Stimulated activated CD4-positive, alpha-beta T cell treated with anti-CD3 and anti-CD28 coated beads, Interleukin-1b, Interleukin-23, amount 100 ng/mL, for 48 hours (primary cell): ENCODE measurements around the gene RUSC2.
"Not testable (repeated sequence)": the region's sequence is repeated elsewhere in the genome, so short reads cannot be mapped to it uniquely, and the experiment has no call there.

Experiments
- DNase-seq: peaks from one replicate; pipeline ENCODE4 v3.0.0-alpha.2; 2020

RUSC2 gene

GRCh38 chr9:35489313-35490154 lies at the start of gene RUSC2:
TSS of gene RUSC2 (plus strand) at chr9:35490111. CDS start at chr9:35546522, 56,411 bp downstream.
- peak; percentile 64 for DNase-seq

- no peak for DNase-seq
These were observed 43.9 kb upstream of the RUSC2 start for GRCh38 chr9:35446012-35446411.

DNA sequence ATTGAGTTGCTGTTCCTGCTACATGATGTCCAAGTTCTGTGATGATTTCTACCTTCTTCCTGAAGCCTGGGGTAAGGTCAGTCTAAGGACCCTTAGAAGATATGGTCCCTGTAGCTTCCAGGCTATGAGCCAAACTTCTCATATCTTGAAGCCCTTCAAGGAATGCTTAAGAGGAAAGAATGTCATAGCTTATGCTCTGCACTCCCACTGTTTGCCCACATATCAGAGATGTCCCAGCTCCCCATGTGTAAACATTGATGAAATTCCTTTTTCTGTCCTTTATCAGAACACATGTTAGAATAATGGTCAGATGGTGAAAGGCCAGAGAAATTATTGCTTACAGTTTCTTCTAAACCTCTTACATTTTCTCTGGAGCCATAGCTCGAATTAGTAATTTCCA lies 41.4 kb upstream of the RUSC2 start:
- DNase-seq: no peak

DNA sequence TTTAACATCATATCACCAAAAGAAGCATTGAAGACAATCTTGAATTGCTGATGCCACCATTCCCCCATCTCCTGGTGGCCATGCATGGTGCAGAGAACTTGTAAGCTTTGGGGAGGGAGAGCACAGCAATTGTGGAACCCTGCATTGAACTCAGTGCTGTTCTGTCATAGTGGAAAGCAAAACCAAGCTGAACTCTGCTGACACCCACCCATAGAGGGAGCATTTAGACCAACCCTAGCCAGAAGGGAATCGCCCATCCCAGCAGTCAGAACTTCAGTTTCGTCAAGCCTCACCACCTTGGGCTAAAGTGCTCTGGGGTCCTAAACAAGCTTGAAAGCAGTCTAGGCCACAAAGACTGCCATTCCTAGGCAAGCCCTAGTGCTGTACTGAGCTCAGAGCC lies 37.4 kb upstream of the RUSC2 start:
- DNase-seq: no peak

- DNase-seq: no peak
These were observed 36.1 kb upstream of the RUSC2 start for GRCh38 chr9:35453786-35454185.

DNA sequence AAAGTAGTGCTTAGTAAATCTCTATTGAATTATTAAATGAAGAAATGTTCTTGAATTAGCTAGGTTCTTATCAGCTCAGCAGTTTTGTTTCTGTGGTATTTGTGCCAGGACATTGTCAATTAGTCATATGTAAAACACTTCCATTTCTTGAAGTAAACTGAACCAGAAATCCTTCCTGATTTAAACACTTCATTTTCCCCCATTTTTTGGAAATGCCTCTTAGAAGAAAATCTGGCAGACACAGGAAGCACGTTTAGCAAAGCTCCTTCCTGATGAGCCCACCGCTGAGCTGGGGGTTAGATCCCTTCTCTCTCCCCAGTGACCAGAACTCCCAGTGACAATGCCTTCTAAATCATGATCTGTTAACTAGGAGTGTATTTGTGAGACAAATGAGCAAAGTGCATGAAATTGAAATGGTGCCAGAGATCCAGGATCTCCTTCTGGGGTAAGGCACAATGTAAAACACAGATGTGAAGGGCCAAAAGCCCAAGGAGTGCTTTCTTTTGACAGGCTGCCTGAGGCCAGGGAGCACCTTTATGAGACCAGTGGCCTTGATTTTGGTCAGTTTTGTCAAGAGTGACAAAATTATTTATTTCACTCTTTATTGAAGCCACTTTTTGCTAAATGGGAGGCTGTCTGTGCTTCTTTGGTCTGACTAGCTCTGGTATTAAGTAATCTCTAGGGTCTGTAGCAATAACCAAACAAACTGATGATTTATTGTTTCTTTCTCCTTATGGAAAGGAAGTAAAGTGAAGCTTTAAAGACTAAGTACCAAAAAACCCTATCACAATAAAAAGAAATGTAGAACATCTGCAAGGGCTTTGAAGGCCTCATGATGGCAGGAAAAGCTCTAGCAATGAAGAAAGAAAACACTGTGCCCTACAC lies 25.5 kb upstream of the RUSC2 start:
- DNase-seq: no peak

GRCh38 chr9:35470340-35470739 lies 19.6 kb upstream of the RUSC2 start:
- no peak for DNase-seq

DNA sequence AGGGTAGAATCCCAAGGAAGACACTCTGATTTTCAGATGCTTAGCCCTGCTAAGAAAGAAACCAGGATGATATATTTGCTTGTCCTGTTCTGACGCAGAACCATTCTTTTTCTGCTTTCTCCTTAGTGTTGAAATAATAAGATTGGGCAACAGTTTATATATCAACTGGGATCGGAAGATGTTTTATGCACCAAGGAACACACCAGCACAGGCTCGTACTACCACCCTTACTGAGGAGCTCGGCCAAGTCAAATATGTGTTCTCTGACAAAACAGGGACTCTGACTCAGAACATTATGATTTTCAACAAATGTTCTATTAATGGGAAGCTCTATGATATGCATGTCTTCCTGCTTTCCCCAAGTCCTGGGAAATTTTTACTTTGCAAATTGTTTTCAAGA lies 19.0 kb upstream of the RUSC2 start:
- DNase-seq: no peak

DNA sequence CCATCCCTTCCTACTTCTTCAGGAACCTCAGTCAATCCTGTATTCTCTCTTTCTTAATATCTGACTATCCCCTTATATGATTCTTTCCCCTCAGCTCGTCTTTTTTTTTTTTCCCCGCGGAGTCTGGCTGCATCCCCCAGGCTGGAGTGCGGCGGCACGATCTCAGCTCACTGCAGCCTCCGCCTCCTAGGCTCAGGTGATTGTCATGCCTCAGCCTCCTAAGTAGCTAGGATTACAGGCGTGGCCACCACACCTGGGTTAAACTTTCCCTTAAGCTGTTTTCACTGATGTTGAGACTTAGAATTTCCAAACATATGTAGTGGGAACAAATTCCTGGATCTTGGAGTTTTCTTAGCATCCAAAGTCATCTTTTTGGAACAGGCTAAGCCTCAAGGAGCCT lies 13.3 kb upstream of the RUSC2 start:
- no peak for DNase-seq

DNA sequence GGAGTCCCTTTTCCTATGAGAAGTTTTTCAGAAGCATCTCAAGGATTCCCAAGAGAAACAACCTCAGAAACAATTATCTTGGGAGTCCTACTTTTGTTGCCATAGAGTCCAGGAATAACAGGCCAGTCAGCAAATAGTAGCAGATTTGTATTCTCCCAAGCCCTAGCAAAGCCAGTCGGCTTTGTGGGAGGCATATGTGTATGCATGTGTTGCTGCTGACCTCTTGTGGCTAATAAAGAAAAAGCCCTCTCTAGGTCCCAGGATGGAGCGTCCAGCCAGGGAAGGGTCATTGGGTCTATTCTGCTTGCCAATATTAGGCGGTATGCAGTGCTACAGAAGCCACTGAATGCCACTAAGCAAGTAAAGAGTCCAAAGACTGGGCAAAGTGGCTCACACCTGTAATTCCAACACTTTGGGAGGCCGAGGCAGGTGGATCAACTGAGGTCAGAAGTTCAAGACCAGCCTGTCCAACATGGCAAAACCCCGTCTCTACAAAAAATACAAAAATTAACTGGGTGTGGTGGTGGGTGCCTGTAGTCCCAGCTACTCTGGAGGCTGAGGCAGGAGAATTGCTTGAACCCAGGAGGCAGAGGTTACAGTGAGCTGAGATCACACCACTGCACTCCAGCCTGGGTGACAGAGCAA lies 12.6 kb upstream of the RUSC2 start:
- DNase-seq: not testable (repeated sequence)

DNA sequence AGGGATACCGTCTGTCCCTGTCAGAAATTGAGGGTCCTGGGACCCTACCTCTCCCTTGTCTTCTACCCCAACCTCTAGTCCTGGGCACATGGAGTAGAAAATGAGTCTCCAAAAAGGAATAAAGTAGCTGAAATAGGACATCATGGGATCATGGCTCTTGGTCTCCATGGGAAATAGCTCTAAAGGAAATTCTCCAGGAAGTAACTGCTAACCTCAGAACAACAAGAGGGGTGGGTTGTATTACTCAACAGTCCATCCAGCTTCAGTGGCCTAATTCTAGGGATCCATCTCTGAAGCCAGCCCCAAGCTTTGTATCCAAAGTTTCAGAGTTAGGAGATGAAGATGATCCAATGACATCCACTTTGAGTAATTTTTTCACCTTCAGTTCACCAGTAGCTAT lies 11.0 kb upstream of the RUSC2 start:
- DNase-seq: no peak

- no peak for DNase-seq
These were observed 8.4 kb upstream of the RUSC2 start for GRCh38 chr9:35481347-35481975.

DNA sequence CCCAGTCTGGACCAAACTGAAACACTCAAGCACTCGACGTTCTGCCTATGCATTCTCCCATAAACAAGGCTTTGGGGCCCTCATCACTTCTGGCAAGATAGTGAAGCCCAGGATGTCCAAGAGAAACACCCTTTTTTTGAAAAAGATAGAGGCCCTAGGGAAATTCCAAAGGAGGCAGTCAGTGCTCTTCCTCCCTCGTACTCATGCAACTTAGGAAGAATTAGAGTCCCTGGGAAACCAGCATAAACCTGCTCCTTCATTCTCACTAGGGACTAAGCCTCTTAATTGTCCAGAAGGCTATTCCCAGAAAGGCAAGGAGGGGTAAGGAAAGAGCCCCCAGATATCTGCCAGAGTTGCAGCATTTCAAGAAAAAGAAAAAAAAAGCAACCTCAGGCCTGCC lies 7.8 kb upstream of the RUSC2 start:
- no peak for DNase-seq

GRCh38 chr9:35484406-35484805 lies 5.5 kb upstream of the RUSC2 start:
- DNase-seq: no peak

DNA sequence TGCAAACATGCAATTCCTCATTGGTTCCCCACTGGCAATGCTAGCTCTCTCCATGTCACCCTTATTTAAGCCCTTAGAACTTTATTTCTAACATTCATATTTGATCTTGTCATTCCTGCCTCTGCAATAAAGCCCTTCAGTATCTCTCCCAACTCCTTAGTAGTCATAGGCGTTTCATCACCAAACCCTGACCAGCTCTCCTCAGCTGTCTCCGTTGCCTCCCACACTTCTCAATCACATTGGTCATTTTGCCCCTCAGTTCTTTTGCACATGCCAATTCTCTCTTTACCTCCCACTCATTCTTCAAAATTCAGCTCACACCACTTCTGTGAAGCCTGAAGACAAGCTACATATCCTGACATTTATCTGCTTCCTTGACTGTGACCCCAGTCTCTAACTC lies 2.8 kb upstream of the RUSC2 start:
- DNase-seq: no peak

GRCh38 chr9:35488021-35488420 lies 1.9 kb upstream of the RUSC2 start:
- no peak for DNase-seq

DNA sequence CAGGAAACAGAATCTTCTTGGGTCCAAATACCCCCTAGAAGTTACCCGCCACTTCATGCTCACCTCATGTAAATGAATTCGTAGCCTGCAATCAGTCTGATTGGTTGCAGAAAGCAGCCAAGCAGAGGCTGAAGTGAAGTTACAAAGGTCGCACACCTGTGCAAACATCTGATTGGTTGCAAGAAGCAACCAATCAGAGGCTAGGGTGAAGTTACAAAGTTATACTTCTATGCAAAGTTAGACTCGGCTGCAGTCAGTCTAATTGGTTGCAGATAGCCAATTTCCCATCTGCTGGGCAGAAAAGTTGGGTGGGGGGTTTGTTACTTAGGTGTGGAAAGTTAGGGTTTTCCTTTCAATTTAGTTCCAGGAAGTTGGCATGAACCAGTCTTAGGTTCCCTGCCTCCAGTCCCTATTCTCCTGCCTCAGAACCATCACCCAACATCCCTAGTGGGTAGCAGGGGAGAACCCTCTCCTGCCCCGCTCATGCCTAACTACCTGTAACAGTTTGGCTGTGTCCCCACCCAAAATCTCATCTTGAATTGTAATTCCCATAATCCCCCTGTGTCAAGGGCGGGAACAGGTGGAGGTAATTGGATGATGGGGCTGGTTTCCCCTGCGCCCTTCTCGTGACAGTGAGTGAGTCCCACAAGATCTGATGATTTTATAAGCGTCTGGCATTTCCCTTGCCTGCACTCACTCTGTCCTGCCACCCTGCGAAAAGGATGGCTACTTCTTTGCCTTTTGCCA lies 1.2 kb upstream of the RUSC2 start:
- DNase-seq: no peak

DNA sequence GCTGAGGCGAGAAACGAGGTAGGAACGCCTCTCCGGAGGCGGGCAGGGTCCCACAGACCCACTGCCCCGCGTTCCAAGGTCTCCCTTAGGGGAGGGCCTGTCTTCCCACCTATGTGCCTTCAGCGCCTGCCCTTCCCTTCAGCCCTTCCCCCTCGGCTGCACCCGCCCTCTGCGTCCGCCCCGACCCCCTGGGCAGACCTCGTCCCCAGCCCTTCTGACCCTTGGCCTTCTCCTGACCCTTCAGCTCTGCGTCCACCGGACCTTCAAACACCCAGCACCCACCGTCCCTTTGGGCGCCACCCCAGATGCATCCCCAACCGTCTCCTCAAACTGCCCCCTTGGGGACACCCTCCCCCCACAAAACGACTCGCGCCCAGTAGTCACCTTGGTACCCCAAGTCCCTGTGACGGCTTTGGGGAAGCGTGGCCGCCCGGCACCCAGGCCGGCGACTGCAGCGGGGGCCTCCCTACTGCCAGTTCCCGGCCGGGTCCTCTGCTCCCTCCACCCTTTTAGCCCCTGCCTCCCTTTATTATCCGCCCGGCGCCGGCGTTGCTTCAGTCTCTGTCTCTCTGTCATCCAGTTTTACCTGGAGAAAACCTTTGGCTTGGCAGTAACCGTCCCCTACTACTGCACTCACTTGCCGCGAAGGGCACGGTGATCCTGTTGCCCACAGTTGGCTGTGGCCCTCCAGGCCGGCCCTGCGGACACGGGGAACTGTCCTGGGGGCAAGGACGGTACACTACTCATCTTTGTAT lies 421 bp downstream of the RUSC2 start:
- no peak for DNase-seq

DNA sequence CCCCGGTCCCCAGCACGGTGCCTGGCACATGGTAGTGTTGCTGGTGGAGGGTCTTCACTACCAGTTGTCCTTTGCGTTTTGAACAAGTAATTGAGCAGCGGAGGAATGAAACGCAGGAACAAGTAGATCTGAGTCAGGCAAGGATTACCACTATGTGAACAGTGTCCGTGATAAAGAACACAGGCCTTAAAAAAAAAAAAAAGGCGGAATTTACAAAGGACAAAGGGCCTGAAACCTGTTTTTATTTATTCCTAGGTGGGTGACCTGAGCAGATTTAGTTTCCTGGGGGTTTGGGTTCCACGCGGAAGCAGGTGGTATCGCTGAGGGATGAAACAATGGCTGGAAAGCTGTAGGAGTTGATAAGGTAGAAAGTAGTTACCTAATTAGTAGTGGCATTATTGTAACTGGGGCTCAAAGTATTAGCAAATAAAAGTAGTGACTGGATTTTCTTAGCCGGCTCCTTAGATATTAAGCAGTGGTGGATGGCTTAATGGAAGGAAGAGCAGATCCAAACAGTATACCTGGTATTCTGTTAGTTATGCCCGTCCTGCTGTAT lies 1.1 kb downstream of the RUSC2 start:
- no peak for DNase-seq

DNA sequence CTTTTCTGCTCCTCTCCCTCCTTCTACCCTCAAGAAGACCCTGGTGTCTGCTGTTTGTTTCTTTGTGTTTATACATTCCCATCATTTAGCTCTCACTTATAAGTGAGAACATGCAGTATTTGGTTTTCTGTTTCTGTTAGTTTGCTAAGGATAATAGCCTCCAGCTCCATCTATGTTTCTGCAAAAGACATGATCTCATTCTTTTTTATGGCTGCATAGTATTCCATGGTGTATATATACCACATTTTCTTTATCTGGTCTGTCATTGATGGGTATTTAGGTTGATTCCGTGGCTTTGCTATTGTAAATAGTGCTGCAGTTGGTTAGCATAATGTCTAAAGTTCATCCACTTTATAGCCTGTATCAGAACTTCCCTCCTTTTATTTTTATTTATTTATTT lies 3.2 kb downstream of the RUSC2 start:
- not testable (repeated sequence) for DNase-seq

- no peak for DNase-seq
These were observed 6.1 kb downstream of the RUSC2 start for GRCh38 chr9:35495984-35496383.
